ENCODE measurements around the gene PIWIL1.

The PIWIL1 gene

DNA sequence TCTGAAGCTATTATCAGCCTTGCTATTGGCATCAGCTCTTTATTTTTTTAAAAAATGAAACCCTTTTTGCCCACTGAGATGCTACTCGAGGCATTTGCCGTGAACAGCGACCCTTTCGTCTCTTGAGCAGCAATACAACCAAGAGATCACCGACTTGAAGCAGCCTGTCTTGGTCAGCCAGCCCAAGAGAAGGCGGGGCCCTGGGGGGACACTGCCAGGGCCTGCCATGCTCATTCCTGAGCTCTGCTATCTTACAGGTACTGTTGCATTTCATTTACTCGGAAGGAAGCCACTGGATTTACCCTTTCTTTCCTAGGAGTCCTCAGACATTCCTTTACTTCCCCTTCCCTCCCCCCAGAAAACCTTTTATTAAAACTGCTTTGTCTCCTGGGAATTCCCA lies 16.7 kb downstream of the PIWIL1 start:
- TF ChIP-seq MYC (IDR thresholded peaks at IDR 0.05; ENCODE audit: low read depth, low read length) (no peak), POLR2A (IDR thresholded peaks at IDR 0.05; ENCODE audit: extremely low read depth, insufficient read length) (no peak)
- TF ChIP-seq, protein P1, sequence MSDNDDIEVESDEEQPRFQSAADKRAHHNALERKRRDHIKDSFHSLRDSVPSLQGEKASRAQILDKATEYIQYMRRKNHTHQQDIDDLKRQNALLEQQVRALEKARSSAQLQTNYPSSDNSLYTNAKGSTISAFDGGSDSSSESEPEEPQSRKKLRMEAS (IDR thresholded peaks at IDR 0.05; ENCODE audit: low read depth, low read length), result no peak
- TF ChIP-seq, protein P2, sequence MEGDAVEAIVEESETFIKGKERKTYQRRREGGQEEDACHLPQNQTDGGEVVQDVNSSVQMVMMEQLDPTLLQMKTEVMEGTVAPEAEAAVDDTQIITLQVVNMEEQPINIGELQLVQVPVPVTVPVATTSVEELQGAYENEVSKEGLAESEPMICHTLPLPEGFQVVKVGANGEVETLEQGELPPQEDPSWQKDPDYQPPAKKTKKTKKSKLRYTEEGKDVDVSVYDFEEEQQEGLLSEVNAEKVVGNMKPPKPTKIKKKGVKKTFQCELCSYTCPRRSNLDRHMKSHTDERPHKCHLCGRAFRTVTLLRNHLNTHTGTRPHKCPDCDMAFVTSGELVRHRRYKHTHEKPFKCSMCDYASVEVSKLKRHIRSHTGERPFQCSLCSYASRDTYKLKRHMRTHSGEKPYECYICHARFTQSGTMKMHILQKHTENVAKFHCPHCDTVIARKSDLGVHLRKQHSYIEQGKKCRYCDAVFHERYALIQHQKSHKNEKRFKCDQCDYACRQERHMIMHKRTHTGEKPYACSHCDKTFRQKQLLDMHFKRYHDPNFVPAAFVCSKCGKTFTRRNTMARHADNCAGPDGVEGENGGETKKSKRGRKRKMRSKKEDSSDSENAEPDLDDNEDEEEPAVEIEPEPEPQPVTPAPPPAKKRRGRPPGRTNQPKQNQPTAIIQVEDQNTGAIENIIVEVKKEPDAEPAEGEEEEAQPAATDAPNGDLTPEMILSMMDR (IDR thresholded peaks at IDR 0.05; ENCODE audit: low read depth, low read length), result no peak
- DNase-seq (ENCODE audit: low read depth), result no peak
- H3K4me3 ChIP-seq (ENCODE audit: low read depth, low read length), result no peak overlapping the region

DNA sequence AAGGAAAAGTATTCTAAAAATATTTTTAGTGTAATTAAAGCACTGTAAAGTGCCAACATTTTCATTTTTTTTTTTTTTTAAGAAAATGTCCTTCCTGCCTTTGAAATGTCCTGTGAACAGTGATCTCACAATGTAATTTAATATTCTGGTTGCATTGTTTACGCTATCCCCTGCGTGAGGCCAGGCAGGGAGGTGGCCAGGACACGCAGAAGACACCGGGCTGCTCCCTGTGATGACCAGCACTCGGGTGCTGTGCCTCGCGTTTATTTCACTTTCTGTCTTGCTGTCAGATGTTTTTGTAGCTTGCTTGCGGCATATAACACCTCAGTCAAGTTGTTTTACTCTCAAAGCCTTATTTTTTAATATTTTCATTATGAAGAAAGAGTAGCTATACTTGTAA lies 18.5 kb downstream of the PIWIL1 start:
- TF ChIP-seq, protein P2 (IDR thresholded peaks at IDR 0.05; ENCODE audit: low read depth, low read length), result no peak
- TF ChIP-seq, protein P1 (IDR thresholded peaks at IDR 0.05; ENCODE audit: low read depth, low read length), result no peak
- TF ChIP-seq POLR2A (IDR thresholded peaks at IDR 0.05; ENCODE audit: extremely low read depth, insufficient read length) (no peak), MYC (IDR thresholded peaks at IDR 0.05; ENCODE audit: low read depth, low read length) (no peak)
- no peak overlapping the region for H3K4me3 ChIP-seq (ENCODE audit: low read depth, low read length)
- DNase-seq (ENCODE audit: low read depth), result no peak

DNA sequence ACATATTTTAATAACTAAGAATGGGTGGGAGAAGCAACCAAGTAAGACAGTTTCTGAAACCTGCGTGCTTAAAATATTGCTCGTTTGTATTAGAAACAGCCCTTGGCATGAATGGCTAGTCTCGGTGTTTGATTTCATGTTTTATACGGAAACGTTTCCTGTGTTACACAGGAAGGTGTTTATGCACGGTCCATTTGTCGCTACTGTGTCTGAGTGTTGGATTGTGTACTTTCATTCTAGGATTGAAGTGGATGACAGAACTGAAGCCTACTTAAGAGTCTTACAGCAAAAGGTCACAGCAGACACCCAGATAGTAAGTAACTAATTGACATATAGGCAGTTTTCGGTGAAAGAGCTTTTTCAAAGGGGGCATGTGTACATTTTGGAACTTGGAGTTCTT lies 19.6 kb downstream of the PIWIL1 start:
- H3K4me3 ChIP-seq (ENCODE audit: low read depth, low read length), result no peak overlapping the region
- no peak for DNase-seq (ENCODE audit: low read depth)
- TF ChIP-seq POLR2A (IDR thresholded peaks at IDR 0.05; ENCODE audit: extremely low read depth, insufficient read length) (no peak), MYC (IDR thresholded peaks at IDR 0.05; ENCODE audit: low read depth, low read length) (no peak)
- TF ChIP-seq, protein P2 (IDR thresholded peaks at IDR 0.05; ENCODE audit: low read depth, low read length), result no peak
- TF ChIP-seq, protein P1 (IDR thresholded peaks at IDR 0.05; ENCODE audit: low read depth, low read length), result no peak

DNA sequence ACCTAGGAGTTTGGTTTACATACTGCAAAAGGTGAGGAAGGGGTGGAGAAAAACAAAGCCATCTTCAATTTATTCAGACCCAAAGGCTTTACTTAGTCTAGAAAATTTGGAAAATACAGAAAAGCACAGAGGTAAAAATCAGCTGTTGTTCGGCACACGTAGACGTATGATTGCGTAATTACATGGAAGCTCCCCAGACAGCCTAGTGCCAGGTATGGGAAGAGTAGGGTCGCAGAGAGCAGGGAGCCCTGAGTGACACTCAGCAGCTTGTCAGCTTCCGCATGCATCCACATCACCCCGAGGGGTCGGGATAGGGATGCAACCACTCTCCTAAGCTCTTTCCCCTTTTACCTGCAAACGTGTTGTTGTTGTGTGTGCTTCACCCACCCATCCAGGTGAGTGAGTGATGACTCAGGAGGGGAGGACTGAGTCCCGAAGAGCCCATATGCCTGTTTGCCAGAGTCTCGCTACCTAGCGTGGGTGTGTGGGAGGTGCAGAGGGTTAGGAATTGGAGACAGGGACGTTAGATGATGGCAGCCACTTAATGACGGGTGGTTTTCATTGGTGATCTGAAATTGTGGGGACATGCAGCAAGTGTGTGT lies 20.1 kb downstream of the PIWIL1 start:
- DNase-seq (ENCODE audit: low read depth), result no peak
- no peak for TF ChIP-seq POLR2A (IDR thresholded peaks at IDR 0.05; ENCODE audit: extremely low read depth, insufficient read length)
- TF ChIP-seq, protein P2 (IDR thresholded peaks at IDR 0.05; ENCODE audit: low read depth, low read length), result no peak
- TF ChIP-seq, protein P1 (IDR thresholded peaks at IDR 0.05; ENCODE audit: low read depth, low read length), result no peak
- TF ChIP-seq MYC (IDR thresholded peaks at IDR 0.05; ENCODE audit: low read depth, low read length), result no peak
- no peak overlapping the region for H3K4me3 ChIP-seq (ENCODE audit: low read depth, low read length)

DNA sequence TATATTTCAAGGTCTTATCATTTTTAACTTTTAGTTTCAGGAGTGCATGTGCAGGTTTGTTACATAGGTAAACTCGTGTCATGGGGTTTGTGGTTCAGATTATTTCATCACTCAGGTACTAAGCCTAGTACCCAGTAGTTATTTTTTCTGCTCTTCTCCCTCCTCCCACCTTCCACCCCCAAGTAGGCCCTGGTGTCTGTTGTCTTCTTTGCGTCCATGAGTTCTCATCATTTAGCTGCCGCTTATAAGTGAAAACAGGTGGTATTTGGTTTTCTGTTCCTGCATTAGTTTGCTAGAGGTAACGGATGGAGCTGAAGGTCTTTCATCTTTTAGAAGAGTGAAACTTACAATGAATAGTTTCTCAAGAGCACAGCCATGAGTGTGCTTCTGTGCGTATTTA lies 24.4 kb downstream of the PIWIL1 start:
- TF ChIP-seq, protein P1 (IDR thresholded peaks at IDR 0.05; ENCODE audit: low read depth, low read length), result no peak
- TF ChIP-seq POLR2A (IDR thresholded peaks at IDR 0.05; ENCODE audit: extremely low read depth, insufficient read length) (no peak), MYC (IDR thresholded peaks at IDR 0.05; ENCODE audit: low read depth, low read length) (no peak)
- TF ChIP-seq, protein P2 (IDR thresholded peaks at IDR 0.05; ENCODE audit: low read depth, low read length), result no peak
- no peak overlapping the region for H3K4me3 ChIP-seq (ENCODE audit: low read depth, low read length)

More for the DNA sequence above, 24.4 kb downstream of the PIWIL1 start:
- no peak for DNase-seq (ENCODE audit: low read depth)

Data from NB4 (cell line).